Measurements from ENCODE around the gene MRM3.

The MRM3 gene

DNA sequence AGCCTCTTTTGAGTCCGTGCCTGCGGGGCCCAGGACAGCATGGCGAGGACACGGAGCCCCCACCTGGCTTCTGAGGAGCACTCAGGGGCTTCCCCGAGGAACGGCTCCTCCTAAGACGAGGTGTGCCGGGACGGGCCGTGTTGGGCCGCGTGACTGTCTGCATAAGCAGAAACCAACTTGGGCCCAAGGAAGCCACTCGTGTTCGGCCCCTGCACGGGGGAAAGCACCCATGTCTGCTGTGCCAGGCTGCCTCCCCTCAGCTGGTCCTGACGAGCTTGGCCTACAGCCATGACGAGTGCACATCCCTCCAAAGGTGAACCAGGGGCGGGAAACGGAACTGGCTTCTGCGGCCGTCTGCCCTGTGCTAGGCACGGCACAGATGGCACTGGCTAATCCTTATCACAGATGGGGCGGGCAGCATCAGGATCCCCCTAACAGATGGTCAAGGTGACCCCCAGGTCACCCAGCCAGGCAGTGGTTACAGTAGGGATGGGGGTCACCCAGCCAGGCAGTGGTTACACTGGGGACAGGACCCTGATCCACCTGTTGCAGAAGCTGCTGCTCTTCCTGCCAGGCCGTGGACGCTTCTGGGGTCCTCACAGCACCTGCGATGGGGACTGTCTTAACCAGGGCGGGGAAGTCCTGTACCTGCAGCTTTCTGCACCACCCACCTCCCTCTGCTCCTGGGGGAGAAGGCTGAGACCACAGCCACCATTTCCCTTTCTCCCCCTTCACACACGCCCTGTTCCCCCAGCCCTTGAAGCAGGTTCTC lies 25.6 kb downstream of the MRM3 start:
- H3K4me1 ChIP-seq, result no peaks in the 10 kb centered on the region
- no peak for DNase-seq
- TF ChIP-seq, protein P1, sequence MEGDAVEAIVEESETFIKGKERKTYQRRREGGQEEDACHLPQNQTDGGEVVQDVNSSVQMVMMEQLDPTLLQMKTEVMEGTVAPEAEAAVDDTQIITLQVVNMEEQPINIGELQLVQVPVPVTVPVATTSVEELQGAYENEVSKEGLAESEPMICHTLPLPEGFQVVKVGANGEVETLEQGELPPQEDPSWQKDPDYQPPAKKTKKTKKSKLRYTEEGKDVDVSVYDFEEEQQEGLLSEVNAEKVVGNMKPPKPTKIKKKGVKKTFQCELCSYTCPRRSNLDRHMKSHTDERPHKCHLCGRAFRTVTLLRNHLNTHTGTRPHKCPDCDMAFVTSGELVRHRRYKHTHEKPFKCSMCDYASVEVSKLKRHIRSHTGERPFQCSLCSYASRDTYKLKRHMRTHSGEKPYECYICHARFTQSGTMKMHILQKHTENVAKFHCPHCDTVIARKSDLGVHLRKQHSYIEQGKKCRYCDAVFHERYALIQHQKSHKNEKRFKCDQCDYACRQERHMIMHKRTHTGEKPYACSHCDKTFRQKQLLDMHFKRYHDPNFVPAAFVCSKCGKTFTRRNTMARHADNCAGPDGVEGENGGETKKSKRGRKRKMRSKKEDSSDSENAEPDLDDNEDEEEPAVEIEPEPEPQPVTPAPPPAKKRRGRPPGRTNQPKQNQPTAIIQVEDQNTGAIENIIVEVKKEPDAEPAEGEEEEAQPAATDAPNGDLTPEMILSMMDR (IDR thresholded peaks at IDR 0.05; ENCODE audit: low read depth, low read length), result no peak
- H3K36me3 ChIP-seq, result no peaks in the 10 kb centered on the region
- no peaks in the 10 kb centered on the region for H3K27me3 ChIP-seq
- H3K9me3 ChIP-seq, result no peaks in the 10 kb centered on the region
- H3K4me3 ChIP-seq (ENCODE audit: low read depth, low read length), result no peak overlapping the region

DNA sequence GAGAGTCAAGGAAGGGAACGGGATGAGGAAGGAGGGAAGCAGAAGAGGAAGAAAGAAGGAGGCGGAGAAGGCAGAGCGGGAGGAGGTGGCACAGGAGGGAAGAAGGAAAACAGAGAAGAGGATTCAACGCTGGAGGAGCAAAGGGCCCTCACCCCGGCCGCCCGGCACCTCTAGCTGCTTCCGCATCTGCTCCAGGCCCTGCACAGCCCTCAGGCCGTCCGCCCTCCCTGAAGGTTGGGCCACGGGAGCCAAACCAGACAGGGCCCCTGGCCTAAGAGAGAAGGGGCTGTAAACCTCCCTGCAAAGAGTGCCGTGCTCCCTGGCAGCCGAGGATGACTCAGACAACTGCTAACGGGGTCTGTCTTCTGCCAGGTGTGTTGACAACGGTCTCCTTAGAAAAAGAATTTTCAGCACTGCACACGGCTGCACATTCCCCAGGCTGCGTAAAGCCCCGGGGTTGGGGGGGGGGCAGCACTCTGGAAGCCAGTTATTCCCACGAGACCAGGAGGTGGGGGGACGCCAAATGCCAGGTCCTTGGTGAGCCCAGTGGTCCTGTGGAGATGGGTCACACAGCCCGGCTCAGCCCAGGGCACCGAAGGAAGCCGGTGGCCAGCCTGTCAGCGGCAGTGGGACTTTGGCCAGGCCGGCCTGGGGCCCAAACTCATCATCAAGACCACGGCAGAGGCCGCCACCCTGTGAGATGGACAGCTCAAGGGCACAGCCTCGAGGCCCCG lies 29.1 kb downstream of the MRM3 start:
- Histone ChIP-seq H3K36me3 (no peaks in the 10 kb centered on the region), H3K4me1 (no peaks in the 10 kb centered on the region), H3K4me3 (ENCODE audit: low read depth, low read length) (no peak overlapping the region), H3K9me3 (no peaks in the 10 kb centered on the region), H3K27me3 (no peaks in the 10 kb centered on the region)
- no peak for DNase-seq
- TF ChIP-seq, protein P1 (IDR thresholded peaks at IDR 0.05; ENCODE audit: low read depth, low read length), result no peak

DNA sequence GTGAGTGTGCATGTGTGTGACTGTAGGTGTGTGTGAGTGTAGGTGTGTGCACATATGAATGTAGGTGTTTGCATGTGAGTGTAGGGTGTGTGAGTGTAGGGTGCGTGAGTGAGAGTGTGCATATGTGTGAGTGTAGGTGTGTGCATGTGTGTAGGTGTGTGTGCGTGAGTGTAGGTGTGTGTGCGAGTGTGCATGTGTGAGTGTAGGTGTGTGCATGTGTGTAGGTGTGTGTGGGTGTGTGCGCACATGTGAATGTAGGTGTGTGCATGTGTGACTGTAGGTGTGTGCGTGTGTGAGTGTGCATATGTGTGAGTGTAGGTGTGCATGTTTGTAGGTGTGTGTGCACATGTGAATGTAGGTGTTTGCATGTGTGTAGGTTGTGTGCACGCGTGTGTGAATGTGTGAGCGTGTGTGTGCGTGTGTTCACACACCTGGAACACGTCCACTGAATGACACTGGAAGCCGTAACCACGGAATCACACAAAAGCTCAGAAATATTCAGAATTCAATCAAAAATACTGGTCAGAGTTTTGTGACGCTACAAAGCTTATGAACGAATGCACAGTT lies 30.6 kb downstream of the MRM3 start:
- Histone ChIP-seq H3K4me3 (ENCODE audit: low read depth, low read length) (no peak overlapping the region), H3K4me1 (no peaks in the 10 kb centered on the region), H3K27me3 (no peaks in the 10 kb centered on the region), H3K36me3 (no peaks in the 10 kb centered on the region), H3K9me3 (no peaks in the 10 kb centered on the region)
- no peak for DNase-seq
- TF ChIP-seq, protein P1 (IDR thresholded peaks at IDR 0.05; ENCODE audit: low read depth, low read length), result no peak

DNA sequence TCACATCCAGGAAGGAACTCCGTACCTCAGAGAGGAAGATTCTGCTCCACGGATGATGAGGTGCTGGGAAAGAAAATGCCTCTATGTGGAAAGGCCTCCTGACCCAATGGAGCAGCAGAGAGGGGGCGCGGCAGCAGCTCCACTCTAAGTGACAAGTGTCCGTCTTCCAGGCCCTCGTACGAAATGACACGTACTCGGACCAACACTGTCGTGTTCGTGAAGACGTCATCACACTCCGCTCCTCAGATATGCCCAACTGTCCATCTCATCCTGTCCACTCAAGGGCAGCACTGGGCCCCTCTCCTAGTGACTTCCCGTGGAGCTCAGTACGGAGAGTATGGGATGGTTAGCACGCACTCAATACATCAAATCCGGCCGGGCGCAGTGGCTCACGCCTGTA lies 32.2 kb downstream of the MRM3 start:
- TF ChIP-seq, protein P1 (IDR thresholded peaks at IDR 0.05; ENCODE audit: low read depth, low read length), result no peak
- Histone ChIP-seq H3K4me3 (ENCODE audit: low read depth, low read length) (no peak overlapping the region), H3K9me3 (no peaks in the 10 kb centered on the region), H3K4me1 (no peaks in the 10 kb centered on the region), H3K27me3 (no peaks in the 10 kb centered on the region), H3K36me3 (no peaks in the 10 kb centered on the region)
- DNase-seq, result no peak

DNA sequence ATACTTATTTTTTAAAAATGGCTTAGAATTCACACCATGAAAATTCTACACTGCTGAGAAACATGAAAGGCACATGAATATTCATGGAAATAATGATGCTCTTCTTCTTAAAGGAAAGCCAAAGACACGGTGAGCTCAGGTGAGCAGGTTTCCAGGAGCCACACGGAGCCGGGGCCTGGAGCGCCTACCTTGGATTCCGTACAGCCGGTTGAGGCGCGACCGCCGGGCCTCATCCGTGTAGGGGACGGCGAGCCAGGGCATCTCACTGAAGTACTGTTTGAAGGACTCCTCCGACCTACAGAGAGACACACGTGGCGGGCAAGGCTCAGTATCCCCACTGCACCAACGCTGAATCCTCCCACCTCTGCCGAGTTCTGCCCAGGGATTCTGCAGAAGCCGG lies 37.1 kb downstream of the MRM3 start:
- Histone ChIP-seq H3K36me3 (no peaks in the 10 kb centered on the region), H3K9me3 (no peaks in the 10 kb centered on the region), H3K27me3 (no peaks in the 10 kb centered on the region), H3K4me3 (ENCODE audit: low read depth, low read length) (no peak overlapping the region), H3K4me1 (no peaks in the 10 kb centered on the region)
- no peak for DNase-seq
- TF ChIP-seq, protein P1 (IDR thresholded peaks at IDR 0.05; ENCODE audit: low read depth, low read length), result no peak

DNA sequence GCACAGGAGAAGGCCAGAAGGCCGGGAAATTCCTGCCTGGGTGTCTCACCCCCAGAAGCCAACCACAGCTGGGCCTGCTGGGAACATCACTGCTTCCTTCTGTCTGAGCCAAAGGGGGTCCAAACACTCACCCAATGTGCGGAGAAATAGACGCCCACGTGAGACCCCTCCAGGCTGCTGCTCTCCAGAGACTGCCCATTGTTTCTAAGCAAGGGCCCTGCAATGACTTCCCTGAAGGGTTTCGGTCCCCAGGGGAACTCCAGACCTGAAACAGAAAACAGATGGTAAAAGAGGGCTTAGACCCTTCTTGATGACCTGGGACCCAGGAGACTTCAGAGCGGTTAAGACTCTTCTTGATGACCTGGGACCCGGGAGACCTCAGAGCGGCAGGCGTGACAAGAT lies 41.3 kb downstream of the MRM3 start:
- no peak overlapping the region for H3K4me3 ChIP-seq (ENCODE audit: low read depth, low read length)
- H3K36me3 ChIP-seq, result no peaks in the 10 kb centered on the region
- no peaks in the 10 kb centered on the region for H3K27me3 ChIP-seq
- H3K9me3 ChIP-seq, result no peaks in the 10 kb centered on the region
- DNase-seq, result no peak
- H3K4me1 ChIP-seq, result no peaks in the 10 kb centered on the region
- TF ChIP-seq, protein P1 (IDR thresholded peaks at IDR 0.05; ENCODE audit: low read depth, low read length), result no peak
